KG1 (cell line): ENCODE results near the gene CDYL.

Source experiments
- DNase-seq: peaks from one replicate; lab custom pipeline; 2025; lab: John Stamatoyannopoulos, UW

The CDYL gene

DNA sequence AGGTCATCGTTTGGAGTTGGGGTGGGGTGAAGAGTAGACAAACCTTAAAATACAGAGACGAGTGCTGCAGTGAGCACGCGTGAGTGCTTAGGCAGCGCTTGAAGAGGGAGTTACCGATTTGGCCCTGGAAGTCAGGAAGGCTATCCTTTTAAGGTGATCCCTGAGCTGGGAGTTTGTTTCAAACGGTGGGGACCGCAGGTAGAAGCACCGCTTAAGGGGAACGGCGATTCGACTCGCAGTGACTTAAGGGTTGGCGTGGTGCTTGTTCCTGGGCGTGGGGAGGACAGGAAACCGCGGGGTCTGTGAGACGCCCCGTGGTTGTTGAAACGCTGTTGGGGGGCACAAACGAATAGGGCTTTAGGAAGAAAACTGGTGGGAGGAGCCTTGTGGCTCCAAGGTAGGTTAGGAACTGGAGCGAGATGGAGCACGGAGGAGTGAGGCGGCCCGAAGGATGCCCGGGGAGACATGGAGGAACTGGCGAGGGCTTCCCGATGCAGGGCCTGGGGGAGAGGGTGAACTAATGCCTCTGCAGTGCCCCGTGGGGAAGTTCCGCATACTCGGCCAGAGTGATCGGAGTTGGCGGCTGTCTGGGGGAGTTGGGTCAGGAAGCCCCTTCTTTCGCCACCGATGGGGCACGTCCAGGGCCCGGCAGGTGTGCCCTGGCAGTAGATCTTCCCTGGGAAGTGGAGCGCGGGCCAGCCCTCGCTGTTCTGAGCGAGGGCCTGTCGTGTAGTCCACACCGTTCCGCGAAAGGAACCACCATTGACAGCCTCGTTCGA lies 1.3 kb upstream of the CDYL start:
- no peak for DNase-seq

DNA sequence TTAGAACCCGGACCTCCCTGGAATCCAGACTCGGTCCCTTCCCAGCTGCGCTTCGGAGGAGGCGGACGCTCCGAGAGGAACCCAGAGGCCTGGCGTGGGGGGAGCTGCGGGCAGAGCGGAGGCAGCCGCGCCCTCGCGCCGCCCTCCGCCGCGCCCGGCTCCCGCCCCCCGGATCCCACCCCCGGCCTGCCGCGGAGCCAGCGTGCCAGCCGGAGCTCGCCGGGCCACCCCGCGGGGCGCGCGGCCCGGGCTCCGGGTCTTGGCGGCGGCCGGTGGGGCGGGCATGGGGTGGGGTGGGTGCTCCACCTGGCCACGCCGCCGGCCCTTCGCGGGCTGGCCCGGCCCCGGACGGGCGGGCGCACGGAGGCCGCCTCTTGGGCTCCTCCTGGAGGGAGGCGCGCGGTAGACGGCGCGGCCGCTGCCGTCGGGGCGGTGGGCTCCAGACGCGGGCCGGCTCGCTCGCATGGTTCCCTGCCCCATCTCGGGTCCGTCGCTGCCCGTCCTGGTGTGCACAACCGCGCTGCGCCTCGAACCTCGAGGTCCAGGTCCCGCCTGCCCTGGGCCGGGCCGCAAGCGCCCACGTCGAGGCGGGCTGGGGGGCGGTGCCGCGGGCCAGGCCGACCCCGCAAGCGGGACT lies 592 bp upstream of the CDYL start:
- DNase-seq: peak; percentile 74

DNA sequence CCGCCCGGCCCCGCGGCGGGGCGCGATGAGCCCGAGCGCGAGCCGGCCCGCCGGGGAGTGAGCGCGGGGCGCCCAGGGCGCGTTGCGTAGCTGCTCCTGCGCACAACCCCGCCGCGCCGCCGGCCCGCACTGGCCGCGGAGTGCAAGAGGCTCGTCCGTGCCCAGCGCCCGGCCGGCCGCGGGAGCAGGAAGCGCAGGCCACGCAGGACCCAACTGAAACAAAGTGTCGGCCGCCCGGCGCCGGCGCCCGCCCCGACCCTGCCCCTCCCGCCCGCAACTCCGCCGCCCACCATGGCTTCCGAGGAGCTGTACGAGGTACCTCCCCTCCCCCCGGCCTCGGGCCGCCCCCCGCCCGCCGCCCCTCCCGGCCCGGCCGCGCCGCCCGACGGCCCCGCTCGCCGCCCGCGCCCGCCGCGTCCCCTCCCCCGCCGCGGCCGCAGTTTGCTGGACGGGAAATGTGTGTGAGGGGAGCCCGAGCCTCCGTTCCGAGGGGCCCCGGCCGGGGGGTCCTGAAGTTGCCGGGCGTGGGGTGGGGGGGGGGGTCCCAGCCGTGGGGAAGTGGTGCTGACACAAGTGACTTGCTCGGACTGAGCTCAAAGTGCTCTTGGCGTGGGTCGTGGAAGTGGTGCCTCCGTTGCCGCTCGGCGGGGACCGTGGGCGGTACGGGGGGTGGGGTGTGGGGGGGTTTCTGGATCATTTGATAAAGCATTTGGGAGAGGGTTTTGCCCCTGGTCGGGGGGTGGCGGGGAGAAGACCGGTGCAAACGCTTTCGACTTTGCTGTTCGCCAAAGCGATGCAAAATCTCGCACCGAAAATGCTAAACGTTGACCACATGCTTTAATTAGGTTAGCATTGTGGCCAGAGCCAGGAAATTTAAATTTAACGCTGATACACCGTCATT lies 539 bp downstream of the CDYL start:
- DNase-seq: no peak

DNA sequence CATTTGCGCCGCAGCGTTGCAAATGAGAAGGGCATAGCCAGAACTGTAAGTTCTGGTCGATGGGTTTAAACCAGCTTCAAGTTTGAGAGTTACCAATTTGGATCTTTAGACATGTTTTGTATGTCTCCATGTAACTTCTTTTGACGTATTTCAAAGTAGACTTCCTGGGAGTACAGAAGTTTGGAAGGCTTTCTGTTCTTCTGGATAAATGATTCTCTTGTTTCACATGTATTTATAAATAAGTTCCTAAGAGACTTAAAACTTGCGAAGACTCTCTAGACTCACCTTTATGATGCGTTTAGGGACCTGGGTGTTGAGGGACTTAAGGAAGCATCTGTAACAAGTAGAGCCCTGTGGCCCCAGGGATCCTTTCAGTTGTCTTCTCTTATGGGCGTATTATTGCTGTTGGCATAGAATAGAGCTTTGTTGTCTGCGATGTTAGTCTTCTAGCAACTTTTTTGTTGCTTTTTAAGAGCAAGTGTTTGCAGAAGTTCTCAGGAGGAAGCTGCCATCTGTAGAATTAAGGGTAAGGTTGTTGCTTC lies 1.3 kb downstream of the CDYL start:
- peak; percentile 48 for DNase-seq

DNA sequence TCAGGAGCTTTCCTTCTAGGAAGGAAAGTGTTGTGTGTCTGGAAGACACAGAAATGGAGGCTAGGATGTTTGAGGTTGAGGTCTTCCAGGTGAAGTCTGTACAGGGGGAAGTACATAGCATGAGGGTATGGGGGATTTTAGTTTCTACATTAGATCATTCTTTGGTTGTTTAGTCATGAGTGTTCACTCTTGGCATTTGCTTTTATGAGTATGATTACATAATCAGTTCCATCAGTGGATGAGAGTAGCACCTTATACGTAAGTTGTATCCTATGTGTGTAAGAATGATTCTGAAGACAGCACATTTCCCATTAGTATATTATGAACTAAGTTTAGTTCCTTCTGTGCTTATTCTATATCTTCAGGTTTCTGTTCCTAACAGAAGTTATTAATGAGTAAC lies 1.9 kb downstream of the CDYL start:
- peak; percentile 13 for DNase-seq

DNA sequence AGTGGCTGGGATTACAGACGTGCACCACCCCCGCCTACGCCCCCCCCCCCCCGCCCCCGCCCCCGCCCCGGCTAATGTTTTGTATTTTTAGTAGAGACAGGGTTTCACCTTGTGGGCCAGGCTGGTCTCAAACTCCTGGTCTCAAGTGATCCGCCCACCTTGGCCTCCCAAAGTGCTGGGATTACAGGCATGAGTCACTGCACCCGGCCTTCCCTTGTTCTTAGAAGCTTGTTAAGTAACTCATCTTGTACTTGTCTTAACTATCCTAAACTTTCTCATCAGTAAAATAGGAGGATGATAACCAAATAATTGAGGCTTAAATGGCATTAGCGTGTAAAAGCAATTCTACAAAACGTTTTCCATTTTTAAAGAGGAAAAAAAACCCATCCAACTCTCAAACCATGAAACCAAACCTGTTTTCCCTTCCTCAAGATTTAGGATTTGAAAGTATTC lies 4.2 kb downstream of the CDYL start:
- no peak for DNase-seq

DNA sequence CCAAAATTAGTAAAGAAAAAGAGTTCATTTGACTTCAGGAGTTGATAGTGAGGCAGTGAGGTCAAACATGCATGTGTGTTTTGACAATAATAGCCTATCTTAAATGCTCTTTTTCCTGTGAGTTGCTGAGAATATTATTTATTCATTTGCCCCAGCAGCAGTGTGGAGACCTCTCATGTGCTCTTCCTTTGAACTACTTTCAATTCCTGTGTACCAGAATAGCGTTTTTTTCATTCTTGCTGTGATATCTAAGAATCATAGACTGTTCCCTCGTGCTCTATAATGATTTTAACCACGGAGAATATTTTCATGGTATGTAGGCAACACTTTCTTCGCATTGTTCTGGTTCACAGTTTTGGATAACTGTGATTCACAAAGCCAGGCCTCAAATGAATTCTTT lies 5.2 kb downstream of the CDYL start:
- DNase-seq: no peak

DNA sequence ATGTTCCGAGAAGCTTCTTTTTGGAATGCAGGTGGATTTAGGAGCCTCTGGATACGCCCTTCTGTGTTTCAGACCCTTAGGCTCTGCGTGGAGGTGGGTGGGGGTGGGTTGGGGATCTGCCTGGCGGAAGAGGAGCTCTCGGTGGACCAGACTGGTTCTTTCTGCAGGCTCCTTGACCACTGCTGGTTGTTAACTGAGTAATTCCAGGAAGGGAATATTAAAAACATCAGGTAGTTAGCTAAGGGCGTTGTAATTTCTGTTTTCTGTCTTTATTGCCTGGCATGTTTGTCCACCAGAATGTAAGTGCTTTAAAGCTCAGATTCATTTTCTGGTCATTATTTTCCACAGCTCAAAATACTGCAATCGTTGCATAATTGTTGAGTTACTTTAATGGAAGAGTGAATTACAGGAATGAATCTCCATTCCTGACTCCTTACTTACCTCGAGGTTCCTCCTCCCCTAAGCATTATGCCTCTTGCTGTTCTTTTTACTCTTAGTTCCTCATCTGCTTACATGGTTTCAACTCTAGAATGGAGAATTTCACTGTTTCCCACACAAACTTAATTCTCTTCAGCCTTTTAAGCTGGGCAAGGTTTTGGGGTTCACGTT lies 5.9 kb downstream of the CDYL start:
- no peak for DNase-seq

DNA sequence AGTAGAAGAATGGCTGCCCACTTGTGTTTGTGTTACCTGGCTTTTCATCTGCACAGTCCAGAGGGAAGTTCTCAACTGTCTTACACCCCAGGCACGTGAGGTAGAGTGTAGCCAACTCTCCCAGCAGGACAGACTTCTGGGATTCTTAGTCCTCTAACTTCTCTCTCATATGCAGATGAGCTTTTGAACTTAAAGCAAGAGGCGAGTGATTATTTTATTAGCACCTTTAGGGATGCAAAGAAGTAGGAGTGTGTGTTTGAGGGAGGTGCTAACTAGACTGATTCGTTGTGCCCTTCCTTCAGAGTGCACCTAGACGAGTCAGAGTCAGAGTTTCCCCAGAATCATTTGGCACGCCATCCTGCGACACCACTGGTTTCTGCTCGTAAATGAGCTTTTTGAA lies 10.8 kb downstream of the CDYL start:
- DNase-seq: no peak

DNA sequence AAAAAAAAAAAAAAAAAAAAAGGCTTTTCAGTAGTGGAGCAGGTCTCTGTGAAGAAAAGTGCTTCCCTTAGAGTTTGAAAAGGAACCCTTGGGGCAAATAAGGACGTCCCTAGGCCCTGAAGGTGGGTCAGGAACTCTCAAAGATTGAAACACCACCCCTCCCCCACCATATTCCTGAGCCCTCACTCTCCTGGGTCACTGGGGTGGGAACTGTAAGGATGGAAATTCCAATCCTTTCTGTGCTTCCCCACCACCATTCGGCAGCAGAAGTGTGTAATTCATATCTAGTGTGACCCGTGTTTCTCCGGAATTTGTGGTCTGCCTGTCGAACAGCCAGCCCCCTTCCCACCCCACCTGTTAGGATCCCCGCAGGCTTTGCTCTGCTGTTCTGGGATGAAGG lies 12.3 kb downstream of the CDYL start:
- no peak for DNase-seq

DNA sequence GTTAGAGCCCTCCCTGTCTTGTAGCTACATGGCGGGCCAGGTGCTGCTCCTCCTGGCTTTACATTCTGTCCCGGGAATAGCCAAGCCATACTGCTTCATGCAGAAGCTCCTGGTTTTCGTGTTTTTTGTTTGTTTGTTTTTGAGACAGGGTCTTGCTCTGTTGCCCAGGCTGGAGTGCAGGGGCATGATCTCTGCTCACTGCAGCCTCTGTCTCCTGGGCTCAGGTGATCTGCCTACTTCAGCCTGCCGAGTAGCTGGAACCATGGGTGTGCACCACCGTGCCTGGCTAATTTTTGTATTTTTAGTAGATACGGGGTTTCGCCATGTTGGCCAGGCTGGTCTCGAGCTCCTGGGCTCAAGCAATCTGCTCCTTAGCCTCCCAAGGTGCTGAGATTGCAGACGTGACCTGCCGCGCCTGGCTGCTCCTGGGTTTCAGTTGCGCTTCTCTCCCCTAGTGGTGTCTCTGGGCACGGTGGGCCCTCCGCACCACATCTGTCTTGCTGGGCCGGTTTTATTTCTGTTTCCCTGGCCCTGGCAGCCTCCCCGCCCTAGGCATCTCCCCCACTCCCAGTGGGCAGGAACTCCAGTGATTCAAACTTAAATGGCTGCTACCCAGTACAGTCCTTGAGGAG lies 12.9 kb downstream of the CDYL start:
- DNase-seq: no peak

DNA sequence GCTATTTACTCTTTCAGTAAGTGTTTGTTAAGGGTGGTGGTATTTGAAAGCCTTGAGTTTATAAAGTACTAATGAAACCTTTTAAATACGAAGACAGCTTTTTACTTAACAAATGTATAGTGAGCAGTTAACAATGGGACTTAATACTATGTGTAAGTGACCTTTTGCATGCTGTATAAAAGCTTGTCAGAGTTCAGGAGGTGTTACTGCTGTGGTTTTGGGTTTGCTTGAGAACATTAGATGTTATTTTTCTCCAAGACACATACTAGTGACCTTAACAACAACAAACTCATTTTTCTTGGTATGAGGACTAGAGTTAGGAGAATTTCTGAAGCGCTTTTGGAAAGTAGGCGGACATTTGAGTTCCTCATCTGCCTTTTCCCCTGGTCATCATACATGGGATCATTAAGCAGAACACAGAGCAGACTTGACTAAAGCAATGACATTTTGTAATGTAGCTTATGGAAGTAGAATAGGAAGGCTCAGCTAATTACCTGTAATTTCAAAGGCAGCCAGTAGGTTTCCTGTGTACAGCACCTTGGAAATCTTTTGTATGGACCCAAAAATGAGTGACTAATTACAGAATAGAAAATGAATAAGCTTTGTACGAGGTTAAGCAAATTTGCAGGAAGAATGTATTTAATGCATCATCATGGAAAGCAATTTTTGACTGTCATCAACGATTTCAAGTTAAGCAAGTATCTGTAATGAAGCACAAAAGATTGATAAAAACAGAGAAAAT lies 14.1 kb downstream of the CDYL start:
- no peak for DNase-seq

DNA sequence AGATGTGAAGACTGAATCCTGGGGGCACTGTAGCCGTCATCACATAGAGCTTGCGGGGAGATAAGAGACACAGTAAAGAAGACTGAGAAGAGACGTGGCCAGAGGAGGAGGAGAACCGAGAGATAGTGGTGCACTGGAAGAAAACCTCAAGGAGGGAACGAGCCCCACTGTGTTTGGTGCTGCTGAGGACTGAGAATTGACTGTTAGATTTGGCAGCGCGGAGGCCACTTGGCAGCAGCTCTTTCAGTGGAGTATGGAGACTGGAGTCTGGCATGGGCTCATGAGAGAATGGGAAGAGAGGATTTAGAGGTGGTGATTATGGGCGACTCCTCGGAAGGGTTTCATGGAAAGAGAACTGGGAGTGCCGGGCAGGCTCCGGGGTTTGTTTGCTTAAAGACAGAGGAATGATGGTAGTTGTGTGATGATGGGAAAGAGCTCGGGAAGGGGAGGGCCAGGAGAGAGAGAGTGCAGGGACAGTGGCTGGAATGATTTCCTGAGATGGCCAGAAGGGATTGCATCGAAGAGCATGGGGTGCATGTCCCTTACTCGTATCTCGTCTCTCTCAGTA lies 18.0 kb downstream of the CDYL start:
- DNase-seq: no peak

DNA sequence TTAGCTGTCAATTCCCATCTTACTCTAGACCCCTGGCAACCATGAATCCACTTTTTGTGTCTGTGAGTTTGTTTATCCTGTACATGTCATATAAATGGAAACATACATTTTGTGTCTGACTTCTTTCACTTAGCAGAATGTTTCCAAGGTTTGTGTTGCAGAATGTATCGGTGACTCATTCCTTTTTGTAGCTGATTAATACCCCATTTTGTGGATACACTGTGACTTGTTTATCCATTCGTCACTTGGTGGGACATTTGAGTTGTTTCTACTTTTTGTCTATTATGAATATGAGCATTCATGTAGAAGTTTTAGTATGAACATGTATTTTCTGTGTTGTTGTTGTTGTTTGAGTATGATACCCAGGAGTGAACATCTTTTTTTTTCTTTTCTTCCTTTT lies 21.4 kb downstream of the CDYL start:
- no peak for DNase-seq

DNA sequence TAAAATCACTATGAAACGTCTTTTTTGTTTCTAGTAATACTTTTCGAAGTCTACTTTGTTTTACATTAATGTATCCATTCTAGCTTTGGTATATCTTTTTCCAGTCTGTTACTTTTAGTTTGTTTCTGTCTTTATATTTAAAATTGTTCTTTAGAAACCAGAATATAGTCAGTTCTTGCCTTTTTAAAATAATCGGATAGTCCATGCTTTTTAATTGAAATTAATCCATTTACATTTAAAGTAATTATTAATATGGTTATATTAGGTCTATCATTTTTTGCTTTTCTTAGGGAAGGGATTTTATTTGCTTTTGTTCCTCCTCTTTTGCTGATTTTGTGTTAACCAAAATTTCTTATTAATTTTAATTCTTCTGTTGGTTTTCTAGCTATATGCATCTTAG lies 23.7 kb downstream of the CDYL start:
- no peak for DNase-seq

DNA sequence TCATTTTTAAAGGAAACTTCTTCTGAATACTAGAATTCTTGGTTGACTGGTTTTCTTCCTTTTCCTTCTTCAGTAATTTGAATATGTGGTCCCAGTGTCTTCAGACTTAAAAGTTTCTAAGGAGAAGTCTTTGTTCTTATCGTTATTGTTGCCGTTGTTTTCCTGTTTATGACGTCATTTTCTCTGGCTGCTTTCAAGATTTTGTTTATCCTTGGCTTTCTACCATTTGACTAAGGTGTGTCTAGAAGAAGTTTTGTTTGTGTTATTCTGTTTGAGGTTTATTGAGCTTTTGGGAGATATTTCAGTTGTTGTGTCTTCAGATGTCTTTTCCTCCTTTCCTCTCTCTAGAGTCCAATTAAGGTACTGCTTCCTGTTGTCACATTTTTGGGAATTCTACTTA lies 24.5 kb downstream of the CDYL start:
- no peak for DNase-seq

DNA sequence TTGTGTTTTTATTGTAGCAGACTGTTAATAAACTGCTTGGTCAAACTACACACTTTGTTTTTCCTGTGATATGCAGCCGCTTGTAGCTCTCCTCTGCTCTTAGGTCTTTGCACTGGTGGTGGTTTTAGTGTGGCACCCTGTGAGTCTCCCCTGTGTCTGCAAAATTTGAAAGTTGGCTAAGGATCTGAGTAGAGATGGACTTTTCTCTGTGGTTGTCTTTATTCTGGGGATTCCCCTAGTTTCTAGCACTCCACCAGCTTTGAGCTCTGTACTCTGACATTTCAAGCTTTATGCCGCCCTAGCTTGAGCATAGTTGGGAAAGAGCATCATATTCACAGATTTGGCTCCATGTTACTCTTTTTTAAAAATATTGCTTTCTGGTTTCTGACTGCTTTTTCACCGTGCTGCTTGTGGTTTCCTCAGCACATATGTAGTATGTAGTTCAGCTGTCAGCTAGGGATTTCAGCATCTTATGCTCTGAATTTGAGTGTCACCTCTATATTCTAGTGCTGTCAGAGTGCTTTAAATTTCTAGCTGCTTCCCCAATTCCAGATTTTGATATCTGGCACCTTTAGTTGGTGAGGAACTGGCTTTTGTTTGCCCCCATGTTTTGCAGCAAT lies 25.4 kb downstream of the CDYL start:
- no peak for DNase-seq

DNA sequence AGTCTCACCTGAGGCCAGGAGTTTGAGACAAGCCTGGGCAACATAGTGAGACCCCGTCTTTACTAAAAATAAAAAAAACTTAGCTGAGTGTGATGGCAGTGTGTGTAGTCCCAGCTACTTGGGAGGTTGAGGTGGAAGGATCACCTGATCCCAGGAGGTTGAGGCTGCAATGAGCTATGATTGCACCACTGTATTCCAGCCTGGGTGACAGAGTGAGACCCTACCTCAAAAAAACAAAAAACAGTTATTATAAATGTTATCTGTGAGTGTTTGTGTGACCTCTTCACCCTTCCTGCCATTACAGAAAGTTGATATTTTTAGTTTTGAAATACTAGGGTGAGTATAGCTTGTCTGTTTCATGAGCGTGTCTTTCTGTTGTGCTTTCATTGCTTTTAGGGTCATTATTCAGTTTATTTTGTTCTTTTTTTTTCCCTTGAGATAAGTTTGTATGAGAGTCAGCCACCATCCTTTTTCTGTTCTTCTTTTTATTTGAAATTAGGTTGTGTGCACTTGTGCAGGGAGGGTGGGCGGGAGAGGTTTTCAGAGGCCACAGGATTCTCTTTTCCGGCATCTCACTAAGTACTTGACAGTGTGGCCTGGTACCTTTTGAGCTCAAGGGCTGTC lies 26.2 kb downstream of the CDYL start:
- DNase-seq: no peak

DNA sequence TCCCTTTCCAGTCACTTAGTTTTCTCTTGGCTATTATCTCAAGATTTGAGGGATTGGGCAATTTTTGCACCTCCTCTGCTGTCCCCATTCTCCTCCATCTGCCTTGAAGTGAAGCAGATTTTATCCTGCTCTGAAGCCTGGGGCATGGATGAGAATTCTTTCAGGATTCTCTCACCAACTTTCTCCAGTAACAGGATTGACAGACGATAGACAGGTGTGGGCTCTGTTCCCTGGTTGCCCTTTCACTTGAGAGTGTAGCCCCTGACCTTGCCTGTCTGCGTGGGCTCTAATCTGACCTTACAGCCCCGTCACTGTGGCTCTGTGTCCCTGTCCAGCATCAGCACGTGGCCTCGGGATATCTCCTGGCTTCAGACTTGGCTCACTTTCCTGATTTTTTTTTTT lies 27.1 kb downstream of the CDYL start:
- DNase-seq: no peak

DNA sequence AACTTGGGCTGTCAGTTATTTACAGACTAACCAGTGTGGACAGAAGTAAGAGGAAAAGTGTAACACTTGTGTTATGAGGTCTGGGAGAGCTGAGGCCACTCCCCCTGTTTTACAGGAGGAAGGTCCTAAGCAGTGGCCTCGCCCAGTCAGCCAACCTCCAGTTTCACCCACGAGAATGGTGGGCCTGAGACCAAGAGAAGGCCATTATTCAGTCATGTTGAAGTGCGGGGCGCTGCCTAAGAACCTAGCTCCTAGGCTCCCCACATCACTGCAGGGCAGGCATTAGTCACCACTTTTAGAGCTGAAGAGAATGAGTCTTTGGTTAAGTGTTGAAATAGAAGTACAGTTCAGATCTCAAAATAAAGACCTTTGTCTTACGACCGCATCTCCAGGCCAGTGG lies 27.9 kb downstream of the CDYL start:
- DNase-seq: no peak
